NCI-H69 (cell line): ENCODE measurements around the gene RBMX.
"Not testable (repeated sequence)": the region's sequence is repeated elsewhere in the genome, so short reads cannot be mapped to it uniquely, and the experiment has no call there.

Source experiments
- DNase-seq: peaks from one replicate; lab custom pipeline; 2025; lab: John Stamatoyannopoulos, UW

RBMX gene

DNA sequence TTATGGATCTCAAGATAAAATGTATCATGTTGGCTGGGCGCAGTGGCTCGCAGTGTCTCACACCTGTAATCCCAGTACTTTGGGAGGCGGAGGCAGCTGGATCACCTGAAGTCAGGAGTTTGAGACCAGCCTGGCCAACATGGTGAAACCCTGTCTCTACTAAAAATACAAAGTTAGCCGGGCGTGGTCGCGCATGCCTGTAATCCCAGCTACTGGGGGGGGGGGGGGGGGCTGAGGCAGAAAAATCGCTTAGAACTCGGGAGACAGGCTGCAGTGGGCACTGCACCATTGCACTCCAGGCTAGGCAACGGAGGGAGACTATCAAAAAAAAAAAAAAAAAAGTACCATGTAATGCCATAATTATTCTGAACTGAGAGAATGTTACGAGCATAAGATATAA is 2.1 kb downstream of the RBMX start:
- DNase-seq = no peak

DNA sequence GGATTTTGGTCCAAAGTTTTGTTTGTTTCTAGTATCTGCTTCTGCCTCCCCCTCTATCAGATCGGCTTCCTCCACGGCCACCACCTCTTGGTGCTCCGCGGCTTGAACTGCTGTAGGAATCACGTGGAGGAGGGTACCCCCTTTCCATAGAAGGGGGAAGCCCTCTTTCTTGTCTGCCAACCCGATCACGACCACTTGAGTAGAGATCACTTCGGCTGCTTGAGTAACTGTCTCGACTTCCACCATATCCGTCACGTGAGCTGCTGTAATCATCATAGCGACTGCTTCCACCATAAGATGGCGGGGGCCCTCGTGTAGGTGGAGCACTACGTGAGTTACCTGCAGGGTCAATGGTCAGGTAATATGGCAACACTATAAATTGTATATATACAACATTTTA is 6.4 kb downstream of the RBMX start:
- DNase-seq = not testable (repeated sequence)

DNA sequence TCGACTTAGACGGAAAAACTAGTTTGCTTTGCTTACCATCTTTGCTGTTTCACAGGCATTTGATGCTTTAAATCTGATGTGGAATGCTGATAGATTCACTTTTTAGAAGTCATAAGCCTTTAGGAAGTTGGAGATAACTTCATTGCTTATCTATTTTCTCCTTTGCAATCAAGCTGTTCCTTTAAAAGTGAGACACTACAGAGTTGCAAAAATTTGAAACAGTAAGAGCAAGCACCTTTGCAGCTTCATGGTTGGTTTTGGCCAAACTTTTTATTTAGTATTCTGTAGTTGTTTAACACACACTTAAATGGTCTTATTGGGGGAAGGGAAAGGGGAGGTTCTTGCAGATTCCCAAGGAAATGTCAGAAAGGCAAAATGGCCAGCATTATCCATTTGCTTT is 7.3 kb downstream of the RBMX start:
- DNase-seq = not testable (repeated sequence)

DNA sequence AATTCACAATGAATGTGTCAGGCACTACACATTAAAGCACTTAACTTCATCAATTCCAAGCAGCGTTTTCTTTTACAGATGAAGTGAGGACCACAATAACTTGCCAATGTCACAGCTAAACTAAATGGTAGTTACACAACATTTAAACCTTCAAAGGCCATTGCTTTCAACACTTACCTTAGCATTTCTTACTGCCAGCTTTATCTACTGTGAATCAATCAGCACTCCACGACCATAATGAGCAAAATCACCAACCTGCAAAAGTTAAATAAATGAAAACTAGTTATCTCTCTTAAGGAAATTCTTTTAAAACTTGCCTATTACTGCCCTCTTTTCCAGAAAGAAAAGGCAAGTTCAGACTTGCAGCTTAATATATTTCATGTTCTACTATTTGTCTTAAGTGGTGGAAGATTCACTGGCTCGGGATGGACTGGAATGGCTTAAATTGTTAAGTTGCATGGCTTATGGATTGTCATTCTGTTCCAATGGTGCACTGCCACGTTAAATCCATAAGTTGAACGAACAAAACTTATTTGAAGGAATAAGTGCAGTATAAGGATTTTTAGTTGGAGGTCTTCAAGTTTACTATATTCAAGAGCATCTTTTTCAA is 8.3 kb downstream of the RBMX start:
- DNase-seq = no peak

DNA sequence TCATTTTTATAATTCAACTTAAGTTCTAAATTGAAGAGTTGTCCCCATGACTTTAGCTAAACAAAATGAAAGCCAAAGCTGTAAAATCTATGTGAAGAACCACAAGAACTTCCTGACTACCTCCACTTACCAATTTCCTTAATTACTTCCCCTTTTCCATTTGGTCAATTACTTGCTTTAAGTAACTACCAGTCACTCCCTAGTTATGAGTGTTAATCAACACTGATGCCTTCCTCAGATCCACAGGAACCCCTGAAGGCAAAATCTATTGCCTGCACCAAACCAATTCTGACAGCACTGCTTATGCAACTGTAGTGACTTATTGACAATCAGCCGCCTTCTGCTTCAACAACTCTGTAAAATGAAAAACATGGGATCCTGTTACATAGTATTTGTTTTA is 10.5 kb downstream of the RBMX start:
- DNase-seq = no peak

DNA sequence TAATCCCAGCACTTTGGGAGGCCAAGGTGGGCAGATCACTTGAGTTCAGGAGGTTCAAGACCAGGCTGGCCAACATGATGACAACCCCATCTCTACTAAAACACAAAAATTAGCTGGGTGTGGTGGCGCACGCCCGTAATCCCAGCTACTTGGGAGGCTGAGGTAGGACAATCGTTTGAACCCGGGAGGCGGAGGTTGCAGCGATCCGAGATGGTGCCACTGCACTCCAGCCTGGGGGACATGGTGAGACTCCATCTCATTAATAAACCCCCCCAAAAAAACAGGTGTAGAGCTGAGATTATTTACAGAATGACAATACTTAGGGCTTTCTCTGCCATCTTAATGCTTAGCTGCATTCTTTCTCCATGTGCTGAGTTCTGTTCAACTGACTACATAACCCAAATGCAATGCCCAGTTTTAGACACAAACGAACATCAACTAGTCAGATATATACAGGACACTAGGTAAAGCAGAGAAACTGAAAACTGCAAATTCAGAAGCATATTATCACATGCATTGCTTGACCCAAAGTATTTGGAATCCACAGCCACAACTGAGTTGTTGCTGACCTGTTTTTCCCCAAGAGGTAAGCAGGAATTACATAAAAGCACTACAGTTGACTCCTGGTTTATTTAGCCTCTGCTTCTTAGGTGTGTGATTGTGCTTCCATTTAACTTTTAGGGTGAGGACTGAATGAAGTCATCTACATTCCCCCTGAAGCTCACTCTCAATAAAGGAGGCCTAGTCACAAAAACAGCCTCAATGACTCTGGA is 12.1 kb downstream of the RBMX start:
- no peak for DNase-seq

DNA sequence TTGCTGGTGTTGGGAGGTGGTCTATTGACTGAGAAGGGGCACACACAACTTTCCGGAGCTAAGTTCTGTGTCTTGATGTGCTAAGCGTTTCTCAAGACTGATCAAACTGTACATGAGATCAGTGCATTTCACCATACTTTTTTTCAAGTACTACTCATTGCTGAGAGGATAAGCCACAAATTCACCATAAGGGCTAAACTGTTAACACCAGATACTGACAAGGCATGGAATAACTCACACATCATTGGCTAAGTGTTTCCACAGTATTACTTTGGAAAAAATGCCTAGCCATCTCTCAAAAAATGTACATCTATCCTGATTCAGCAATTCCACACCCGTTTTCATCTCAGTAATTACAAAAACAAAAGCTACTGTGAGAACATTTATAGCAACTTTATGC is 13.0 kb downstream of the RBMX start:
- DNase-seq = no peak

DNA sequence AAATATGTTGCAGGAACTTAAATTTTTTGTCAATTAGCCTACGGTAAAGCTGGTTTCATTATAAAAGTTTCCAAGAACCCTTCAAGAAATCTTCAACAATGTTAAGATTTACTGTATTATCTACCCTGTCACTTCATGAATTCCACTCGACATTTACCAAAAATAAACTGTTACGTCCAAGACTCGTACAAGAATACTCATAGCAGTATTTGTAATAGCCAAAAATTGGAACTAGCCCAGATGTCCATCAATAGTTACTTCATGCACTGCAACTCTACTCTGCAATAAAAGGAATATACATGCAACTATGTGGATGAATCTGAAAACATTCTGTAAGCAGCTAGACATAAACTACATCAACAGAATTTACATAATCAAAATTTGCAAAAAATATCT is 13.4 kb downstream of the RBMX start:
- DNase-seq = no peak

DNA sequence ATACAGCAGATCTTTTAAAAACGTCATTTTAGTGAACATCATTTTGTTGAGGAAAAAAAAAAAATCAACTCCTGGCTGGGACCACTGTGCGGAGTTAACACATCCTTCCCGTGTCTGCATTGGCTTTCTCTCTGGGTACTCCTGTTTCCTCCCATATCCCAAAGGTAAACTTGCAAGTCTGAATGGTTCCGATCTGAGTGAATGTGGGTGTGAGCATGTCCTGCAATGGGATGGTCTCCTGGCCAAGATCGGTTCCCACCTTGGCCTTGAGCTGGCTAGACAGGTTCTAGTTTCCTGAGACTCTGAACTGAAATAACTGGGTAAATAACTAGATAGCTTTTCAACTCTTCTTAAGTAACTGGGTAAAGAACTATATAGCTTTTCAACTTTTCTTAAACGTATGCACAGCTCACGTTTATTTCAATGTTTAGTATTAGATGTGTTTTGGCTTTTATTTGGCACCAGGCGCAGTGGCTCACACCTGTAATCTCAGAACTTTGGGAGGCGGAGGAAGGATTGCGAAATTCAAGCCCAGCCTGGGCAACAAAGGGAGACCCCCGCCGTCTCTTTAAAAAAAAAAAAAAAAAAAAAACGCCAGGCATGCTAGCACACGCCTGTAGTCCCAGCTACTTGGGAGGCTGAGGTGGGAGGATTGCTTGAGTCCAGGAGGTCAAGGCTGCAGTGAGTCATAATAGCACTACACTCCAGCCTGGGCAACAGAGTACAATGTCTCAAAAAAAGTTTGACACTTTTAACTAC is 14.0 kb downstream of the RBMX start:
- no peak for DNase-seq

DNA sequence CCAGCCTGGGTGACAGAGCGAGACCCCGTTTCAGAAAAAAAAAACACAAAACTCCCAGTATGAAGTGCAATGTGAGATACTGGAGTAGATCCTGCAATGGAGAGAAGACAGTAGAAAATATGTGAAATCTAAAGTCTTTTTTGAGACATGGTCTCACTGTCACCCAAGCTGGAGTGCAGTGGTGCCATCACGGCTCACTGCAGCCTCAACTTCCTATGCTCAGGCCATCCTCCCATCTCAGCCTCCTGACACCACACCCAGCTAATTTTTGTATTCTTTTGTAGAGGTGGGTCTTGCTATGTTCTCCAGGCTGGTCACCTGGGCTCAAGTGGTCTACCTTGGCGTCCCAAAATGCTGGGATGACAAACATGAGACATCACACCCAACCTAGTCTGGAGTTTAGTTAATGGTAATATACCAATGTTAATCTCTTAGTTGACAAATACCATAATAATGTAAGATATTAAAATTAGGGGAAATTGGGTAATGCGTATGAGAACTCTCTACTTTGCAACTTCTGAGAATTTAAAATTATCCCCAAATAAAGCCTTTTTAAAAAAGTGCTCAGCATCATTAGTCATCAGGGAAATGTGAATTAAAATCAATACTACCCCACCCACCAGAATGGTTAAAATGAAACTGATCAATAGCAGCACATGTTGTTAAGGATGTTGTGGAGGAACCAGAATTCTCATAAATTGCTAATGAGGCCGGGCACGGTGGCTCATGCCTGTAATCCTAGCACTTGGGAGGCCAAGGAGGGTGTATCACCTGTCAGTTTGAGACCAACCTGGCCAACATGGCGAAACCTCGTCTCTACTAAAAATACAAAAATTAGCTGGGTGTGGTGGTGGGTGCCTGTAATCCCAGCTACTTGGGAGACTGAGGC is 15.0 kb downstream of the RBMX start:
- no peak for DNase-seq

DNA sequence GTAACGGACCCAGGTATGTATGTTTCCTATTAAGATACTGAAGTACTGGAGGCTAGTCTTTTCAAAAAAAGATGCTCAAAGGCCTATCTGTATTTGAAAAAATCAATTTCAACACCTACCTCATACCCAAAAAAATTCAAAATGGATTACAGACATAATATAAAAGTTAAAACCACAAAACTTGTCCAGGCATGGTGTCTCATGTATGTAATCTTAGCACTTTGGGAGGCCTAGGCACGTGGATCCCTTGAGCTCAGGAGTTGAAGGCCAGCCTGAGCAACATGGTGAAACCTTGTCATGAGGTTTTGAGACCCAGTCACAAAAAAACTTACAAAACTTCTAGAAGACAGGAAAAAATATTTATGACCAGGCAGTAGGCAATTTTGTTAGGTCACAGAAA is 16.7 kb downstream of the RBMX start:
- DNase-seq = no peak

DNA sequence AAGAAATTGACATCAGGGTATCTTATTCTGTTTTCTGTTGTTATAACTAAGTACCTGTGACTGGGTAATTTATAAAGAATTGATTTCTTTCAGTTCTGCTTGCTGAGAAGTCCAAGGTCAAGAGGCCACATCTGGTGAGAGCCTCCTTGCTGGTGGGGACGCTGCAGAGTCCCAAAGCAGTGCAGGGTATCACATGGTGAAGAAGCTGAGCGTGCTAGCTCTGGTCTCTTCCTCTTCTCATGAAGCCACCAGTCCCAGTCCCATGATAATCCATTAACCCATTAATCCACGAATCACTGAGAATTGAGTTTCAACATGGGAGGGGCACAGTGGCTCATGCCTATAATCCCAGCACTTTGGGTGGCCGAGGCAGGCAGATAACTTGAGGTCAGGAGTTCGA is 18.0 kb downstream of the RBMX start:
- DNase-seq = no peak

DNA sequence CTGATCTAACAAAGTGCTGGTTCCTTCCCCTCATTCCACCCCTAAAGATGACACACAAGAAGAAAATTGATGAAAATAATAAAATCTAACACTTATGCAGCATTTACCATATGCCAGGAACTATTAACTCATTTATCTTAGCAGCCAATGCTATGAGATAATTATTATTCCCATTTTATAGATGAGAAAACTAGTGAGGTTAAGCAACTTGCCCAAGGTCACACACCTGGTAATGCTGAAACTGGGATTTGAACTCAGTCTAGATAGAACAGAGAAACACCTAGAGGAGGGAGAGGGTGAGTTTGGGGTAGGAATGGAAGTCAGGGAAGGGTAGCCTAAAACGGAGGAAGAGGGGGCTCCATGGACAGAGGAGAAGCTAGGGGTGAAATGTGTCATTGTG is 18.6 kb downstream of the RBMX start:
- DNase-seq = no peak

DNA sequence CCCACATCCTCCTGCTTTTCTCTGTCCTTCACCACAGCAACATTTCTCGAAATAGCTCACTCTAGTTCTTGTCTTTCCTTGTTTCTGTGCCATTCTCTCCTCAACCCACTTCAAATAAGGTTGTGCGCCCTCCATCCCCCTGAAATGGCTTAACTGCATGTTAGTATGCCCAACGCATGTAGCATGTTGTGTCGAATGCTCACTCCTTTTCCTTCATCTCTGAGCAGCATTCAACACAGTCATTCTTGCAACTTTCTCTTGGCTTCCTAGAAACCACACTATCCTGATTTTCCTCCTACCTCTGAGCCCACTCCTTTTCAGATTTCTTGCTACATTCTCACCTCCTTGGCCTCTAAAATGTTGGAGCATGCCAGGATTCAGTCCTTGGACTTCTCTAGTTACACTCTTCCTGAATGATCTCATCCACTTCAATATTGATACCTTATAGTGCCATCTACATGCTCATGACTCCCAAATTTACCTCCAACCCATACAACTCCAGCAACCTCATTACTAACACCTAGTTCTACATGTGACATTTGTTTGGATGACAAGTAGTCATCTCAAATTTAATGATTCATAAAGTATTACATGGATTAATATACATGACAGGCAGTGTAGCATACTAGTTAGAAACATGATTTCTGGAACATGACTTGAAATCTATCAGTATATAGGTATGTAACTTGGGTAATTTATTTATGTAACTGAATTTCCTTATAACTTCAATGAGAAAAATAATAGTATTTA is 22.3 kb downstream of the RBMX start:
- no peak for DNase-seq

DNA sequence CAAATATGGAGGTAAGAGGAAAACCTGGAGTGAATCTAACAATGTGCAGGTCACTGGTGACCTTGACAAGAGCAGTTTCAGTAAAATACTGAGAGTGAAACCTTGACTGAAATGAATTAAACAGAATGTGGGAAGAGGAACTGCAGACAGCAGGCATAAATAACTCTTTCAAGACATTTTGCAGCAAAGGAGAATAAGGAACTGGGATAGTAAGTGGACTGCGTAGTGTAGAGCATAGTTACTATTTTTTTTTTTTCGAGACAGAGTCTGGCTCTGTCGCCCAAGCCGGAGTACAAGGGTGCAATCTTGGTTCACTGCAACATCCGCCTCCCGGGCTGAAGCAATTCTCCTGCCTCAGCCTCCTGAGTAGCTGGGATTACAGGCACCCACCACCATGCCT is 24.0 kb downstream of the RBMX start:
- DNase-seq = no peak

DNA sequence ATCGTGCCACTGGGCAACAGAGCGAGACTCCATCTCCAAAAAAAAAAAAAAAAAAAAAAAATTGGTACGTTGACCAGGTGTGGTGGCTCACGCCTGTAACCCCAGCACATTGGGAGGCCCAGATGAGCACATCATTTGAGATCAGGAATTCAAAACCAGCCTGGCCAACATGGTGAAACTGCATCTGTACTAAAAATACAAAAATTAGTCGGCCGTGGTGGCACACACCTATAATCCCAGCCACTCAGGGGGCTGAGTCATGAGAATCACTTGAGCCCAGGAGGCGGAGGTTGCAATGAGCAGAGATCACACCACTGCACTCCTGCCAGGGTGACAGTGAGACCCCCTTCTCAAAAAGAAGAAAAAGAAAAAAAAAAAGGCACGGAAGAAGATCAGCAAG is 24.5 kb downstream of the RBMX start:
- DNase-seq = no peak

DNA sequence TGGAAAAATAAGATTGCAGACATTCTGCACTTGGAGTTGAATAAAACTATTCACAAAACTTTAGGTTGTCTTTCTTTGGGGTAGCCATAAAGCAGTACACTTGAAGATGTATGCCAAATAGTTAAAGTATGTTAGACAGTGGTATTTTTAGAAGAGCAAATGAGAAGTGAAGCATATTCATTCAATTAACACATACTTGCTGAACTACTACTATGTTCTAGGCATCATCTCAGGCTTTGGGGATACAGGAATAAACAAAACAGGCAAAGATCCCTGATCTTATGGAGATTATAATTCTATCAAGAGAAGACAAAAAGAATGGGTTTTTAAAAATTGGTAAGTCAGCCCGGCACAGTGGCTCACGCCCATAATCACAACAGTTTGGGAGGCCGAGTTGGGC is 29.0 kb downstream of the RBMX start:
- DNase-seq = no peak

DNA sequence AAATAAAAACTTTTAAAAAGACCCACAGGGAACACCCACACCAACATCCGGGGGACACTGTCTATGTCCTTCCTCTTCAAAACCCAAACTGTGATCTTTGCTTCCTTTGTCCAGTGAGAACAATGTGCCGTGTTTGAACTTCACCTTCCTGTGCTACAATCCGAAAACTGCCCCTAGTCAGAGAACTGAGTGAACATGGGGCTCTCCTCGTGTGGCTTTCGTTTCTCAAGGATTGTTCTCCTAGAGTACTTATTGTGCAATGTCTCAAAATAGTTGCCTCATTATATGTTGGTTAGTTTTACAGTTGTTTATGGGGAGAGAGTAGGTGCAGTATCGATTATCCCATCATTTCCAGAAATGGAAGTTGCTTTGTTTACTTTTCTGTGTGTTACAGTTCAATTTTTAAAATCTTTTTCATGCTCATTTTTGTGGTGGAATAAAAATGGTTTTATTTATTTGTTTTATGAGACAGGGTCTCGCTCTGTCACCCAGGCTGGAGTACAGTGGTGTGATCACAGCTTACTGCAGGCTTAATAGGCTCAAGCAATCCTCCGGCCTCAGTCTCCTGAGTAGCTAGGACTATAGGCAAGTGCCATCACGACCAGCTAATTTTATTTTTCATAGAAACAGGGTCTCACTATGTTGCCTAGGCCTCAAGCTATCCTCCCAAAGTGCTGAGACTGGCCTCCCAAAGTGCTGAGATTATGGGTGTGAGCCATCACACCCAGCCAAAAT is 29.9 kb downstream of the RBMX start:
- DNase-seq = no peak

DNA sequence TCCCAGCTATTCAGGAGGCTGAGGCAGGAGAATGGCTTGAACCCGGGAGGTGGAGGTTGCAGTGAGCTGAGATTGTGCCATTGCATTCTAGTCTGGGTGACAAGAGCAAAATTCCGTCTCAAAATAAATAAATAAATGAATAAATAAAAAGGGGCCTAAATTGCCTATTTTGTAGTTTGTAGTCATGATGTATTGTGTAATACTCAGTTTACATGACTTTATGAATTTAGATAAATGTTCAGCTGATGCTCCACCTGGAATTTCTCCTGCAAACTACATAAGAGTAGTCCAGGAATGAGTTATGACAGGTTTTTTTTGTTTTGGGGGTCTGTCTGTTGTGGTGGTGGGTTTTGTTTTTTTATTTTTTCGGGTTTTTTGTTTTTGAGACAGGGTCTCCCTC is 31.1 kb downstream of the RBMX start:
- no peak for DNase-seq

DNA sequence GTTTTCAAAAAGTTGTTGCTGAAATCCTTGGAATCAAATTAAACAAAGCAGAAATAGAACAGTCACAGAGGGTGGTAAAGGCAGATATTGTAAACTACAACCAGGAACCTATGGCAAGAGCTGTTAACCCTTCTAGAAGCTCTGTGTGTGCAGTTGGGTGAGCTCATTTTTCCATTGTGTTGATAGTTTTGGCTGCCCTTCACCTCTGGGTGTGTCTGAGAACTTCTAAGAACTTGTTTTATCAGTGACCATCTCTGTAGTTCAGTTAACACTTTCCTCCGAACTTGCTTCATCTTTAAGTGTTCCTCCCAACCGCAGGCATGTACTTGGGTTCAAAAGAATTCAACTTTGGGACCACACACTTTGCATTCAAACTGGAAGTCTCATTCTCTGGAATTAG is 32.7 kb downstream of the RBMX start:
- DNase-seq = no peak

DNA sequence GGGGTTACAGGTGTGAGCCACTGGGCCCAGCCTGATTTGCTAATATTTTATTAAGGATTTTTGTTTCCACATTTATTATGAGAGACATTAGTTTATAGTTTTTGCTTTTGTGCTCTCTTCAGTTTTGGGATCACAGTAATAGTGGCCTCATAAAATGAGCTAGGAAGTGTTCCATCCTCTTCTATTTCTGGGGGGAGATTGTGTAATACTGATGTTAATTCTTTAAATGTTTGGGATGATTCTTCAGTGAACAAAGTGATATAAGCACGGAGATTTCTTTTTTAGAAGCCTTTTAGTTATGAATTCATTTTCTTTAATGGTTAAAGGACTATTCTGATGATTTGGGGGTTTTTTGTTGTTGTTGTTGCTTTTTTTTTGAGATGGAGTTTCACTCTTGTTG is 41.3 kb downstream of the RBMX start:
- DNase-seq = no peak
